IMR-90 (cell line): ENCODE measurements around the gene BMP7.

Experiments
- FOS ChIP-seq: fragments of 150-350 bp; IDR thresholded peaks from 2 replicates; pipeline ENCODE4 v1.6.1; 2016; ENCODE audit warnings: low read depth, low read length
- MAFK ChIP-seq: IDR thresholded peaks from 2 replicates; pipeline ENCODE4 v1.6.1; 2012; ENCODE audit warnings: low read depth, low read length, improper control_type of control experiment
- MAZ ChIP-seq: IDR thresholded peaks from 2 replicates; pipeline ENCODE4 v1.6.1; 2012; ENCODE audit warnings: low read depth, mild to moderate bottlenecking, low read length, improper control_type of control experiment, moderate library complexity, borderline replicate concordance
- MXI1 ChIP-seq: IDR thresholded peaks from 2 replicates; pipeline ENCODE4 v1.6.1; 2012; ENCODE audit warnings: low read depth, mild to moderate bottlenecking, low read length, moderate library complexity, borderline replicate concordance
- POLR2A ChIP-seq: IDR thresholded peaks from 2 replicates; pipeline ENCODE4 v1.6.1; 2012; ENCODE audit warnings: mild to moderate bottlenecking, low read depth, low read length
- RAD21 ChIP-seq: IDR thresholded peaks from 2 replicates; pipeline ENCODE4 v1.6.1; 2012; ENCODE audit warnings: low read length, improper control_type of control experiment
- RCOR1 ChIP-seq: IDR thresholded peaks from 2 replicates; pipeline ENCODE4 v1.6.1; 2012; ENCODE audit warnings: mild to moderate bottlenecking, low read length, improper control_type of control experiment; ENCODE audit not compliant: insufficient replicate concordance
- RFX5 ChIP-seq: IDR thresholded peaks from 2 replicates; pipeline ENCODE4 v1.8.0; 2012; ENCODE audit warnings: low read depth, mild to moderate bottlenecking, low read length, moderate library complexity
- SMC3 ChIP-seq: fragments of 150-350 bp; IDR thresholded peaks from 2 replicates; pipeline ENCODE4 v1.6.1; 2016; ENCODE audit warnings: low read depth, mild to moderate bottlenecking, antibody characterized with exemption, low read length, moderate library complexity
- TF ChIP-seq, protein P1 (sequence below): conservative IDR thresholded peaks from 2 replicates; pipeline ENCODE4 v1.5.1; 2012; ENCODE audit warnings: mild to moderate bottlenecking, low read depth, low read length, improper control_type of control experiment
- TF ChIP-seq, protein P2 (sequence below): fragments of 150-350 bp; IDR thresholded peaks from 2 replicates; pipeline ENCODE4 v1.6.1; 2016; ENCODE audit warnings: low read depth, mild to moderate bottlenecking, low read length, moderate library complexity, borderline replicate concordance
- TF ChIP-seq, protein P3 (sequence below): fragments of 150-350 bp; IDR thresholded peaks from 2 replicates; pipeline ENCODE4 v1.6.1; 2017; ENCODE audit warnings: mild to moderate bottlenecking, antibody characterized with exemption, low read length, low read depth

DNA sequence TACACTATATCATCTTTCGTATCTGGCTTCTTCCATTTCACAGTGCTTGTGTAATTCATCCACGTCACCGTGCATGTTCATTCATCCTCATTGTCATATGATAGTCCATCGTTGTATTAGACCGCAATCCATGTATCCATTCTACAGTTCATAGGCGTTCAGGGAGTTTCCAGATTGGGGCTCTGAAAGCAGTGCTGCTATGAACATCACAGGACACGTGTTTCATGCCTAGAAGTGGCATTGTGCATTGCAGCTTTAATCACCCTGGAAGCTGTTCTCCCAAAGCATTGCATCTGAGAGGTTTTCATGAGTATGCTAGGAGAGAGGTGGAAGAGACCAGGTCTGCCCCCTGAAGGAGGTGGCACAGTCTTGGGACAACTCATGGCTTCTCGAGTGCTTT, 35.3 kb downstream of the BMP7 start:
- TF ChIP-seq SMC3 (no peak), RCOR1 (no peak), FOS (no peak), POLR2A (no peak), RAD21 (no peak), RFX5 (no peak), MXI1 (no peak), MAFK (no peak), MAZ (no peak)
- TF ChIP-seq, protein P1, sequence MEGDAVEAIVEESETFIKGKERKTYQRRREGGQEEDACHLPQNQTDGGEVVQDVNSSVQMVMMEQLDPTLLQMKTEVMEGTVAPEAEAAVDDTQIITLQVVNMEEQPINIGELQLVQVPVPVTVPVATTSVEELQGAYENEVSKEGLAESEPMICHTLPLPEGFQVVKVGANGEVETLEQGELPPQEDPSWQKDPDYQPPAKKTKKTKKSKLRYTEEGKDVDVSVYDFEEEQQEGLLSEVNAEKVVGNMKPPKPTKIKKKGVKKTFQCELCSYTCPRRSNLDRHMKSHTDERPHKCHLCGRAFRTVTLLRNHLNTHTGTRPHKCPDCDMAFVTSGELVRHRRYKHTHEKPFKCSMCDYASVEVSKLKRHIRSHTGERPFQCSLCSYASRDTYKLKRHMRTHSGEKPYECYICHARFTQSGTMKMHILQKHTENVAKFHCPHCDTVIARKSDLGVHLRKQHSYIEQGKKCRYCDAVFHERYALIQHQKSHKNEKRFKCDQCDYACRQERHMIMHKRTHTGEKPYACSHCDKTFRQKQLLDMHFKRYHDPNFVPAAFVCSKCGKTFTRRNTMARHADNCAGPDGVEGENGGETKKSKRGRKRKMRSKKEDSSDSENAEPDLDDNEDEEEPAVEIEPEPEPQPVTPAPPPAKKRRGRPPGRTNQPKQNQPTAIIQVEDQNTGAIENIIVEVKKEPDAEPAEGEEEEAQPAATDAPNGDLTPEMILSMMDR = no peak
- TF ChIP-seq, protein P2, sequence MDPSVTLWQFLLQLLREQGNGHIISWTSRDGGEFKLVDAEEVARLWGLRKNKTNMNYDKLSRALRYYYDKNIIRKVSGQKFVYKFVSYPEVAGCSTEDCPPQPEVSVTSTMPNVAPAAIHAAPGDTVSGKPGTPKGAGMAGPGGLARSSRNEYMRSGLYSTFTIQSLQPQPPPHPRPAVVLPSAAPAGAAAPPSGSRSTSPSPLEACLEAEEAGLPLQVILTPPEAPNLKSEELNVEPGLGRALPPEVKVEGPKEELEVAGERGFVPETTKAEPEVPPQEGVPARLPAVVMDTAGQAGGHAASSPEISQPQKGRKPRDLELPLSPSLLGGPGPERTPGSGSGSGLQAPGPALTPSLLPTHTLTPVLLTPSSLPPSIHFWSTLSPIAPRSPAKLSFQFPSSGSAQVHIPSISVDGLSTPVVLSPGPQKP = no peak
- TF ChIP-seq, protein P3, sequence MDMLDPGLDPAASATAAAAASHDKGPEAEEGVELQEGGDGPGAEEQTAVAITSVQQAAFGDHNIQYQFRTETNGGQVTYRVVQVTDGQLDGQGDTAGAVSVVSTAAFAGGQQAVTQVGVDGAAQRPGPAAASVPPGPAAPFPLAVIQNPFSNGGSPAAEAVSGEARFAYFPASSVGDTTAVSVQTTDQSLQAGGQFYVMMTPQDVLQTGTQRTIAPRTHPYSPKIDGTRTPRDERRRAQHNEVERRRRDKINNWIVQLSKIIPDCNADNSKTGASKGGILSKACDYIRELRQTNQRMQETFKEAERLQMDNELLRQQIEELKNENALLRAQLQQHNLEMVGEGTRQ = no peak
